ENCODE data around the gene MLPH. TPM values are rescaled to one million over a fixed set of nuclear protein-coding genes. Genes with fewer than 3 reads are reported as not detected.
A peak's percentile ranks its signal among the peaks of the same experiment; 100 is the strongest.

MLPH gene
- polyA plus RNA-seq, 3 donors: not detected

GRCh38 chr2:237469849-237470248 is 17.2 kb upstream of the MLPH start:
- H3K27me3 Mint-ChIP-seq (ENCODE audit: low read depth in 3 of 3): peaks cover 2 to 4% (median 2%) of the 10 kb centered on the region in 3 donors
- peaks cover 0 to 3% (median 2%) of the 10 kb centered on the region in 7 donors for H3K9me3 Mint-ChIP-seq
- peaks cover 12 to 13% of the 10 kb centered on the region in 2 donors for H3K4me1 ChIP-seq (ENCODE audit: control insufficient read depth in 1 of 2, insufficient read depth in 2 of 2, low read length in 2 of 2)
- H3K4me2 ChIP-seq (replicated peaks; ENCODE audit: extremely low read depth, low read length, poor library complexity, severe bottlenecking): no peak overlapping the region
- H2AFZ ChIP-seq (ENCODE audit: insufficient read depth, low read depth, low read length, poor library complexity, severe bottlenecking): no peak overlapping the region
- no peaks in the 10 kb centered on the region for H3K27me3 ChIP-seq (ENCODE audit: control insufficient read depth in 2 of 2, insufficient read depth in 2 of 2, low read length in 2 of 2)
- no peaks in the 10 kb centered on the region for H3K79me2 ChIP-seq (ENCODE audit: insufficient read depth, low read length)
- no peak overlapping the region for H3K27ac ChIP-seq (ENCODE audit: low read depth in 1 of 2, low read length in 2 of 2)
- no peak overlapping the region for H3K4me3 Mint-ChIP-seq
- DNase-seq: no peak
- no peak overlapping the region for H3K9ac ChIP-seq (ENCODE audit: insufficient read depth, low read length, poor library complexity, severe bottlenecking)
- H3K36me3 Mint-ChIP-seq: no peaks in the 10 kb centered on the region
- TF ChIP-seq CTCF (IDR thresholded peaks at IDR 0.05): no peak
- H3K4me3 ChIP-seq (replicated peaks in 1 of 3; ENCODE audit: low read depth in 2 of 3, low read length in 3 of 3): no peak overlapping the region
- H4K20me1 ChIP-seq (ENCODE audit: insufficient read depth, low read length): no peaks in the 10 kb centered on the region
- no peaks in the 10 kb centered on the region for H3K9me3 ChIP-seq (replicated peaks in 1 of 2; ENCODE audit: control insufficient read depth in 1 of 2, insufficient read depth in 1 of 2, low read length in 2 of 2)
- peaks cover 17% of the 10 kb centered on the region for H3K4me1 Mint-ChIP-seq
- 87% methylated on average over 3 of the region's 4 CpGs for WGBS (ENCODE audit: insufficient coverage)
- peak overlapping the region in 2 of 7 donors; percentile 32 to 84 for H3K27ac Mint-ChIP-seq
- H3K36me3 ChIP-seq (replicated peaks in 1 of 2; ENCODE audit: control insufficient read depth in 1 of 2, insufficient read depth in 2 of 2, low read length in 2 of 2): no peaks in the 10 kb centered on the region
- intact Hi-C loops (cut with micrococcal nuclease): loop anchor here in 1 of 2 donors (5.0 to 10.0 kb wide), 2 partner anchors 48 to 315 kb away; no protein-coding TSS in a partner anchor

DNA sequence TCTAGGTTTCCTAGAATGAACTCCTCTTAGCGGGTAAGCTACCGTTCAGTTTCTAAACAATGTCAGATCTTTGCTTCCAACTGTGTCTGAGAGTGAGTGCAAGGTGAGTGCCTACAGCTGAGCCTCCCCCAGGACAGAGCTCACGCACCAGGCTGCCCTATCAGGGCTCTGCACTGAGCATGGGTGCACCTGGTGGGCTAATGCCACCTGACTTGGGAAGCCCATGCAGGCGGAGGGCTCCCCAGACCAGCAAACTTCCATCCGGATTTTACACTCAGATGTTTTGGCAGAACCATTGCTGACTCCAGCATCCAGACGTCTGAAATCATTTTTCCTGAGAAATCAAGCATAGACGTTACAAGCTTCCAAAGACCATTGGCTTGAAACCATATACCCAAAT is 16.1 kb upstream of the MLPH start:
- Histone ChIP-seq H3K4me2 (replicated peaks; ENCODE audit: extremely low read depth, low read length, poor library complexity, severe bottlenecking) (no peak overlapping the region), H2AFZ (ENCODE audit: insufficient read depth, low read depth, low read length, poor library complexity, severe bottlenecking) (no peak overlapping the region), H3K9ac (ENCODE audit: insufficient read depth, low read length, poor library complexity, severe bottlenecking) (no peak overlapping the region), H3K36me3 (replicated peaks in 1 of 2; ENCODE audit: control insufficient read depth in 1 of 2, insufficient read depth in 2 of 2, low read length in 2 of 2) (no peaks in the 10 kb centered on the region), H3K27ac (ENCODE audit: low read depth in 1 of 2, low read length in 2 of 2) (no peak overlapping the region), H3K4me3 (replicated peaks in 1 of 3; ENCODE audit: low read depth in 2 of 3, low read length in 3 of 3) (no peak overlapping the region), H3K79me2 (ENCODE audit: insufficient read depth, low read length) (no peaks in the 10 kb centered on the region), H4K20me1 (ENCODE audit: insufficient read depth, low read length) (no peaks in the 10 kb centered on the region), H3K27me3 (ENCODE audit: control insufficient read depth in 2 of 2, insufficient read depth in 2 of 2, low read length in 2 of 2) (peaks cover 2 to 4% of the 10 kb centered on the region in 2 donors), H3K4me1 (ENCODE audit: control insufficient read depth in 1 of 2, insufficient read depth in 2 of 2, low read length in 2 of 2) (peaks cover 17 to 19% of the 10 kb centered on the region in 2 donors), H3K9me3 (replicated peaks in 1 of 2; ENCODE audit: control insufficient read depth in 1 of 2, insufficient read depth in 1 of 2, low read length in 2 of 2) (no peaks in the 10 kb centered on the region)
- peaks cover 3 to 7% (median 5%) of the 10 kb centered on the region in 3 donors for H3K27me3 Mint-ChIP-seq (ENCODE audit: low read depth in 3 of 3)
- H3K4me1 Mint-ChIP-seq: peaks cover 22% of the 10 kb centered on the region
- peaks cover 0 to 3% (median 2%) of the 10 kb centered on the region in 7 donors for H3K9me3 Mint-ChIP-seq
- WGBS (ENCODE audit: insufficient coverage): 94% methylated on average over 7 of the region's 7 CpGs
- intact Hi-C loops (cut with micrococcal nuclease): loop anchor here in 1 of 2 donors (5.0 to 10.0 kb wide), 2 partner anchors 49 to 316 kb away; no protein-coding TSS in a partner anchor
- H3K27ac Mint-ChIP-seq: no peak overlapping the region
- TF ChIP-seq CTCF (IDR thresholded peaks at IDR 0.05): no peak
- no peak for DNase-seq
- H3K4me3 Mint-ChIP-seq: no peak overlapping the region
- H3K36me3 Mint-ChIP-seq: no peaks in the 10 kb centered on the region

All from CD14-positive monocyte (primary cell).